ENCODE data around the gene RAG2. TPM values are rescaled to one million over a fixed set of nuclear protein-coding genes. Genes with fewer than 3 reads are reported as not detected.
A peak's percentile ranks its signal among the peaks of the same experiment; 100 is the strongest.

Gene RAG2
- total RNA-seq, 1 donor from 2014 or later = not detected

DNA sequence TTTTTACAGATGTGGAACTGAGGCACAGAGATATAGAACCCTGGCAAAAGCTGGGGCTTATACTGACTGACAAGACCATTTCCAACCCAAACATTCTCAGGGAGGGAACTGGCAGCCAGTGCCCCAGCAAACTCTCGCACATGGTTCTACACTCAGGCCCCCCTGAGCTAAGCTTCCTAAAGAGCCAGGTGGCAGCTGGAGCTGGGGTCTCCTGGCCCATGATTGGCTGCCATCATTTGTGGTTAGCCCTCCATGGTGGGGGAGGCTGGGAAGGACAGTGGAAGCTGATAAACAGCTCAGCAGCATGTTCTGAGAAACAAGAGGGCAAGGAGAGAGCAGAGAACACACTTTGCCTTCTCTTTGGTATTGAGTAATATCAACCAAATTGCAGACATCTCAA, 30.3 kb downstream of the RAG2 start, which contains the start of gene RAG1:
TSS of gene RAG1 (plus strand) at position 314 of the 400 bp plus-strand sequence. CDS start 5,298 bp downstream, outside the sequence.
- H3K9me3 Mint-ChIP-seq (ENCODE audit: unreplicated experiment) = no peaks in the 10 kb centered on the region
- no peak for DNase-seq (ENCODE audit: low spot score)
- no peaks in the 10 kb centered on the region for H3K36me3 Mint-ChIP-seq (ENCODE audit: low read depth, unreplicated experiment)
- H3K27ac Mint-ChIP-seq (ENCODE audit: unreplicated experiment) = no peak within 1 kb of the TSS
- TF ChIP-seq, protein P1, sequence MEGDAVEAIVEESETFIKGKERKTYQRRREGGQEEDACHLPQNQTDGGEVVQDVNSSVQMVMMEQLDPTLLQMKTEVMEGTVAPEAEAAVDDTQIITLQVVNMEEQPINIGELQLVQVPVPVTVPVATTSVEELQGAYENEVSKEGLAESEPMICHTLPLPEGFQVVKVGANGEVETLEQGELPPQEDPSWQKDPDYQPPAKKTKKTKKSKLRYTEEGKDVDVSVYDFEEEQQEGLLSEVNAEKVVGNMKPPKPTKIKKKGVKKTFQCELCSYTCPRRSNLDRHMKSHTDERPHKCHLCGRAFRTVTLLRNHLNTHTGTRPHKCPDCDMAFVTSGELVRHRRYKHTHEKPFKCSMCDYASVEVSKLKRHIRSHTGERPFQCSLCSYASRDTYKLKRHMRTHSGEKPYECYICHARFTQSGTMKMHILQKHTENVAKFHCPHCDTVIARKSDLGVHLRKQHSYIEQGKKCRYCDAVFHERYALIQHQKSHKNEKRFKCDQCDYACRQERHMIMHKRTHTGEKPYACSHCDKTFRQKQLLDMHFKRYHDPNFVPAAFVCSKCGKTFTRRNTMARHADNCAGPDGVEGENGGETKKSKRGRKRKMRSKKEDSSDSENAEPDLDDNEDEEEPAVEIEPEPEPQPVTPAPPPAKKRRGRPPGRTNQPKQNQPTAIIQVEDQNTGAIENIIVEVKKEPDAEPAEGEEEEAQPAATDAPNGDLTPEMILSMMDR (IDR thresholded peaks at IDR 0.05; ENCODE audit: unreplicated experiment) = no peak
- no peaks in the 10 kb centered on the region for H3K4me1 Mint-ChIP-seq (ENCODE audit: unreplicated experiment)
- no peak within 1 kb of the TSS for H3K4me3 Mint-ChIP-seq (ENCODE audit: unreplicated experiment)
- peaks cover 2% of the 10 kb centered on the region for H3K27me3 Mint-ChIP-seq (ENCODE audit: unreplicated experiment)

- H3K9me3 Mint-ChIP-seq (ENCODE audit: unreplicated experiment) = no peaks in the 10 kb centered on the region
- H3K27ac Mint-ChIP-seq (ENCODE audit: unreplicated experiment) = no peak overlapping the region
- TF ChIP-seq, protein P1 (IDR thresholded peaks at IDR 0.05; ENCODE audit: unreplicated experiment) = no peak
- H3K27me3 Mint-ChIP-seq (ENCODE audit: unreplicated experiment) = peaks cover 2% of the 10 kb centered on the region
- H3K4me1 Mint-ChIP-seq (ENCODE audit: unreplicated experiment) = no peaks in the 10 kb centered on the region
- no peak overlapping the region for H3K4me3 Mint-ChIP-seq (ENCODE audit: unreplicated experiment)
- no peak for DNase-seq (ENCODE audit: low spot score)
- no peaks in the 10 kb centered on the region for H3K36me3 Mint-ChIP-seq (ENCODE audit: low read depth, unreplicated experiment)
Measured at GRCh38 chr11:36566407-36567053, 31.5 kb downstream of the RAG2 start.

DNA sequence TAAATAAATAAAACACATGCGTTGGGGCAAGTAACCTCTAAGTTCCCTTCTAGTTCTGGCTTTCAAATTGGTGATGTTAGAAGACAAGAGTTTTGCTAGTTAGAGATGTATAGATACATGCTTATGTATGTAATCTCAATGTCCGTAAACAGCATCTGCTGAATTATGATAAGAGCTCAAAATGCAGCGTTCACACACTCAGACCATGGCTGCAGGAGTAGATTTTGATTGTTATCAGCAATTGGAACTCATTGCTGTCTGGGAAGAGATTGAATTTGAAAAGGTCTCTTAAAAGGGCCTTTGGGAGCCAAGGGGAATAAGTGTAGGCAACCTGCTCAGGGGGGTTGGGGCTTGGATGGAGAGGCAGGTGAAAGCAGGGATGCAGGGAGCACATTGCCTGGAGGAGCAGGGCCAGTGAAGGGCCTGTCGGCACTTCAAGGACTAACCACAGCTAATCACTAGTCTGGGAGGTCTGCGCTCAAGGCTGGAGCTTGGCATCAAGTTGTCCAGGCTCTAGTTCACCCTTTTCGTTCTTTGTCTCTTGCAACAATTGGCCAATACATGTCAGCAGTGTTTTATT, 32.9 kb downstream of the RAG2 start:
- Mint-ChIP-seq H3K9me3 (ENCODE audit: unreplicated experiment) (no peaks in the 10 kb centered on the region), H3K27ac (ENCODE audit: unreplicated experiment) (no peak overlapping the region)
- DNase-seq (ENCODE audit: low spot score) = no peak

DNA sequence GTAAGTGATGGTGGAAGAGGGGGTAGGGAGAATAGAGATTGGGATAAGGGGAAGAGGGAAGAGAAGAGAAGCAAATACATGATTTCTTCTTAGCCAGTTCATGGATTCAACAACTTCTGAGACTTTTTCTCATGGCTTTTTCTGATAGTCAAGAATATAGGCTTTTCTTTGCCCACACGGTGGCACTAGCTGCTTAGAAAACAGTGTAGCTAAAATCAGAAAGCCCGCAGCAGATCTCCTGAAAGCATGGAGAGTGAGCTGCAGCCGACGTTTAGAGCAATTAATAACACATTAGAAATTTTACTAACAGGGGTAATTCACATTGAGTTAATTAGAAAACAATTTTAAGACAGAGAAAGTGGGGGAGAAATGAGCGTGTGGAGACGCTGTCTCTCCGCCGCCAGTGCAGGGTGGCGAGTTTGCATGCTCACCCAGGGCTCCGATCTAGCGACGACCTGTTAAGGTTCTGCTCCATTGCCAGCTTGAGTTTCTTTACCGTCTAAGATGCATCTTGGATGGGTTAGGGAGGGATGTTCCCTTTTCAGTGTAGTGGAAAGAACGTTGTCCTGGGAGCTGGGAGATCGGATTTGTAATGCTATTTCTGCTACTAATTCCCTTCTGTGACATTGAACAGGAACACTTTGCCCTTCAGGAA, 33.5 kb downstream of the RAG2 start:
- DNase-seq (ENCODE audit: low spot score) = peak; percentile 44
- no peak overlapping the region for H3K4me3 Mint-ChIP-seq (ENCODE audit: unreplicated experiment)
- no peaks in the 10 kb centered on the region for H3K4me1 Mint-ChIP-seq (ENCODE audit: unreplicated experiment)
- H3K9me3 Mint-ChIP-seq (ENCODE audit: unreplicated experiment) = no peaks in the 10 kb centered on the region
- H3K36me3 Mint-ChIP-seq (ENCODE audit: low read depth, unreplicated experiment) = no peaks in the 10 kb centered on the region
- no peak overlapping the region for H3K27ac Mint-ChIP-seq (ENCODE audit: unreplicated experiment)
- TF ChIP-seq, protein P1 (IDR thresholded peaks at IDR 0.05; ENCODE audit: unreplicated experiment) = peak; percentile 54
- H3K27me3 Mint-ChIP-seq (ENCODE audit: unreplicated experiment) = no peaks in the 10 kb centered on the region

More for the DNA sequence above, 32.9 kb downstream of the RAG2 start:
- H3K27me3 Mint-ChIP-seq (ENCODE audit: unreplicated experiment) = no peaks in the 10 kb centered on the region
- TF ChIP-seq, protein P1 (IDR thresholded peaks at IDR 0.05; ENCODE audit: unreplicated experiment) = no peak
- H3K4me1 Mint-ChIP-seq (ENCODE audit: unreplicated experiment) = no peaks in the 10 kb centered on the region
- no peaks in the 10 kb centered on the region for H3K36me3 Mint-ChIP-seq (ENCODE audit: low read depth, unreplicated experiment)
- no peak overlapping the region for H3K4me3 Mint-ChIP-seq (ENCODE audit: unreplicated experiment)
